ENCODE results near the gene MAP3K8.
A peak's percentile ranks its signal among the peaks of the same experiment; 100 is the strongest.

The MAP3K8 gene

GRCh38 chr10:30433730-30434272 is at the start of gene MAP3K8:
TSS of gene MAP3K8 (plus strand) at chr10:30434184. CDS start at chr10:30438939, 4,755 bp downstream.
- peak; percentile 72 for DNase-seq
- H3K36me3 ChIP-seq (replicated peaks): no peaks in the 10 kb centered on the region
- H3K4me3 ChIP-seq (ENCODE audit: low read depth, low read length): peak within 1 kb of the TSS; percentile 72
- peak within 1 kb of the TSS; percentile 92 for H3K27ac ChIP-seq
- TF ChIP-seq, protein P1, sequence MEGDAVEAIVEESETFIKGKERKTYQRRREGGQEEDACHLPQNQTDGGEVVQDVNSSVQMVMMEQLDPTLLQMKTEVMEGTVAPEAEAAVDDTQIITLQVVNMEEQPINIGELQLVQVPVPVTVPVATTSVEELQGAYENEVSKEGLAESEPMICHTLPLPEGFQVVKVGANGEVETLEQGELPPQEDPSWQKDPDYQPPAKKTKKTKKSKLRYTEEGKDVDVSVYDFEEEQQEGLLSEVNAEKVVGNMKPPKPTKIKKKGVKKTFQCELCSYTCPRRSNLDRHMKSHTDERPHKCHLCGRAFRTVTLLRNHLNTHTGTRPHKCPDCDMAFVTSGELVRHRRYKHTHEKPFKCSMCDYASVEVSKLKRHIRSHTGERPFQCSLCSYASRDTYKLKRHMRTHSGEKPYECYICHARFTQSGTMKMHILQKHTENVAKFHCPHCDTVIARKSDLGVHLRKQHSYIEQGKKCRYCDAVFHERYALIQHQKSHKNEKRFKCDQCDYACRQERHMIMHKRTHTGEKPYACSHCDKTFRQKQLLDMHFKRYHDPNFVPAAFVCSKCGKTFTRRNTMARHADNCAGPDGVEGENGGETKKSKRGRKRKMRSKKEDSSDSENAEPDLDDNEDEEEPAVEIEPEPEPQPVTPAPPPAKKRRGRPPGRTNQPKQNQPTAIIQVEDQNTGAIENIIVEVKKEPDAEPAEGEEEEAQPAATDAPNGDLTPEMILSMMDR (IDR thresholded peaks at IDR 0.05; ENCODE audit: low read depth, low read length, missing control alignments): no peak
- H3K27me3 ChIP-seq (replicated peaks): no peaks in the 10 kb centered on the region
- in situ Hi-C loops (cut with HindIII; ENCODE audit: low pct_ligation_motif_present, low sequenced_read_pairs): loop anchor here (25.0 kb wide), 1 partner anchor 104 kb away; no protein-coding TSS in a partner anchor

DNA sequence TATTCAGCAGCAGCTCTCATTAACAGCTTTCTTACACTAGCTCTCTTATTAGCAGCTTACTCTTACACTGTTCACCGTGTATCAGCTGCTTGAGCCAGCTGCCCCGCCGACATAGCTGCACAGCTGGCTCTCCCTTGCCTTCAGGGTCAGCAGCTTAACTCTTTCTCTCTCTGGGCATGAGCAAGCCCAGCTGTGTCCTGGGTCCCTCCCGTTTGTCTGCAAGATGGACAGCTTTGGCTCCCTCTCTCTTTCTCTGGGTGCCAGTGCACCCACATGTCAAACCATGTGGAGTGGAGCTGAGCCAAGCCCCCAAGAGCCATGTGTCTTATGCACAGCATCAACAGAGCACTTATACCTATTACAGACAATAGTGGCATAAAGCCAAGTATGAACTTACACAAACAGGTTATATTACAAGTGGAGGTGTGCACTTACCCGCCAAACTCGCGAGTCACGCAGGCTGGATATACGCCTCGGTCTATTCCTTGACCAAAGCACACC is 49.2 kb upstream of the MAP3K8 start:
- H3K36me3 ChIP-seq (replicated peaks): no peaks in the 10 kb centered on the region
- TF ChIP-seq, protein P1 (IDR thresholded peaks at IDR 0.05; ENCODE audit: low read depth, low read length, missing control alignments): peak; percentile 67
- H3K27ac ChIP-seq: no peak overlapping the region
- DNase-seq: peak; percentile 24
- in situ Hi-C loops (cut with HindIII; ENCODE audit: low pct_ligation_motif_present, low sequenced_read_pairs): no loop called here
- H3K4me3 ChIP-seq (ENCODE audit: low read depth, low read length): no peak overlapping the region
- no peaks in the 10 kb centered on the region for H3K27me3 ChIP-seq (replicated peaks)

DNA sequence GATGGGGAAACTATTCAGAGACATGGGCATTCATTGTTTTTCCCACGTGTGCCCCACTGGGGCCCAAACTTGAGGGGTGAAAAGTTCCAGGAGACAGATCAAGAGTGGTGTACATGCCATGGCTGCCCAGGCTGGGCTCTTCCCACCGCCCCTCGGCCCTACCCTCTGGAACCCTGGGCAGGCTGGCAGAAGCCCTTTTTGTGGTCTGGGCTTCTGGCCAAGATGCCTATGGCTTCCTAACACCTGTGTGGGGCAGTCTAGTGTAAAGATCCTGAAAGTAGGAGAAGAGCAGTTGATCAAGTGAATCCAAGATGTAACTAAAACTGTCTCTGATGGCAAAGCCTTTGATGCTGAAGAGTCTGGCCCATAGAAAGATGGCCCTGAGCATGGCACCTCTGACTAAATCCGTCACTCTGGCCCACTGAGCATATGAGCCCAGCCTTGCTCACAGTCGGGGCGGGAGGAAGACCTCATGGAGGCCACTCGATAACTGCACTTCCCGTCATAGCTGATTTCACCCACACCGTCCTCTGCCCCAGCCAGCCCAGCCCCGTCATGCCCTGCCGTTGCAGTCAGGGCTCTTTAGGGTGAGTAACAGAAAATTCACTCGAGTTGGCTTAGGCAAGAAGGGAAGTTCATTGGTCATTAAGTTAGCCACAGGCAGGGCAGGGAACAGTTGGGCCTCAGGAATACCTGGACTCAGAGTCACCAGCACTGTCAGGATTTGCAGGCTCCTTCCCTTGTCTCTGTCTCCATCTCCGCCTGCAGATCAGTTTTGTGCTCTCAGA is 47.0 kb upstream of the MAP3K8 start:
- DNase-seq: no peak
- Histone ChIP-seq H3K27ac (no peak overlapping the region), H3K4me3 (ENCODE audit: low read depth, low read length) (no peak overlapping the region), H3K36me3 (replicated peaks) (no peaks in the 10 kb centered on the region), H3K27me3 (replicated peaks) (no peaks in the 10 kb centered on the region)
- TF ChIP-seq, protein P1 (IDR thresholded peaks at IDR 0.05; ENCODE audit: low read depth, low read length, missing control alignments): no peak
- in situ Hi-C loops (cut with HindIII; ENCODE audit: low pct_ligation_motif_present, low sequenced_read_pairs): no loop called here

DNA sequence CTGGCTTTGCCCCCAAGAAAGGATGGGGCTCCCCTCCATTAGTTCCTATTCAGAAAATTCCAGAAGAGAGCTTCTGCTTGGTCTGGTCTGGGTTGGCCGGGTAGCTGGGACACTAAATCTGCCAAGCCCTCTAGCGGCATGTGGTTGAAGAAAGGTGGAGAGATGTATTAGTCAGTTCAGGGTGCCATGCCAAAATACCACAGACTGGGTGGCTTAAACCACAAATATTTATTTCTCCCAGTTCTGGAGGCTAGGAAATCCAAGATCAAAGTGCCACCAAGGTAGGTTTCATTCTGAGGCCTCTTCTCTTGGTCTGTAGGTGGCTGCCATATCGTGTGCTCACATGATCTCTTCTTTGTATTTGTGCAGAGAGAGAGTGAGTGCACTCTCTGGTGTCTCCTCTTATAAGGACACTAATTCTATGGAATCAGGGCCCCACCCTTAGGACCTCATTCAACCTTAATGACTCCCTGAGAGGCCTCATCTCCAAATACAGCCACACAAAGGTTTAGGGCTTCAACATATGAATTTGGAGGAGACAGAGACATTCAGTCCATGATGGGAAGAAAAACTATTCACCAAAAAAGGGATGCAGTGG is 46.2 kb upstream of the MAP3K8 start:
- H3K36me3 ChIP-seq (replicated peaks): no peaks in the 10 kb centered on the region
- DNase-seq: no peak
- no peak overlapping the region for H3K4me3 ChIP-seq (ENCODE audit: low read depth, low read length)
- H3K27me3 ChIP-seq (replicated peaks): no peaks in the 10 kb centered on the region
- H3K27ac ChIP-seq: no peak overlapping the region
- in situ Hi-C loops (cut with HindIII; ENCODE audit: low pct_ligation_motif_present, low sequenced_read_pairs): no loop called here
- TF ChIP-seq, protein P1 (IDR thresholded peaks at IDR 0.05; ENCODE audit: low read depth, low read length, missing control alignments): no peak

GRCh38 chr10:30389543-30389942 is 44.4 kb upstream of the MAP3K8 start:
- no peak overlapping the region for H3K4me3 ChIP-seq (ENCODE audit: low read depth, low read length)
- in situ Hi-C loops (cut with HindIII; ENCODE audit: low pct_ligation_motif_present, low sequenced_read_pairs): no loop called here

More at GRCh38 chr10:30389543-30389942, 44.4 kb upstream of the MAP3K8 start:
- DNase-seq: no peak
- Histone ChIP-seq H3K27me3 (replicated peaks) (no peaks in the 10 kb centered on the region), H3K36me3 (replicated peaks) (no peaks in the 10 kb centered on the region), H3K27ac (no peak overlapping the region)
- TF ChIP-seq, protein P1 (IDR thresholded peaks at IDR 0.05; ENCODE audit: low read depth, low read length, missing control alignments): no peak

All from brain microvascular endothelial cell (primary cell).